SK-N-SH (cell line): ENCODE data around the gene RFWD3. TPM values are rescaled to one million over a fixed set of nuclear protein-coding genes. Genes with fewer than 3 reads are reported as not detected.
A peak's percentile ranks its signal among the peaks of the same experiment; 100 is the strongest.

Experiments
- CTCF ChIA-PET: fragments of 300-600, 350-600 bp; formaldehyde crosslinking; extraction: SDS; loops from one replicate; lab custom pipeline; 2021; lab: Yijun Ruan, JAX
- POLR2A ChIA-PET: fragments of 350-600 bp; sonication (Branson Sonifier 250); formaldehyde crosslinking; extraction: SDS; loops from one replicate; lab custom pipeline; 2020; ENCODE audit warnings: antibody characterized with exemption, inconsistent platforms; lab: Yijun Ruan, JAX
- DNase-seq: peaks from one replicate; pipeline ENCODE4 v3.0.0; 2012
- H2AFZ ChIP-seq: fragments of 200-600 bp; sonication (generic); 2 replicates; pipeline ENCODE4 v1.8.1; 2016; ENCODE audit warnings: antibody characterized with exemption, mild to moderate bottlenecking, low read depth
- H3F3A ChIP-seq: fragments of 200-600 bp; sonication (generic); replicated peaks from 2 replicates; pipeline ENCODE3; 2016; ENCODE audit warnings: antibody characterized with exemption, mild to moderate bottlenecking; ENCODE audit not compliant: insufficient read depth
- H3K27ac ChIP-seq, 2 experiments: fragments of 200-500 bp in 1 of 2; fragments of 200-600 bp in 1 of 2; sonication (Bioruptor generic) in 1 of 2; sonication (generic), shearing (Covaris generic) in 1 of 2; 2 replicates each; pipeline versions ENCODE4 v1.5.1 to v1.6.1; 2014 to 2016; ENCODE audit warnings: low read depth in 2 of 2, inconsistent platforms in 1 of 2, low read length in 1 of 2, mild to moderate bottlenecking in 1 of 2, mixed read lengths in 1 of 2
- H3K27me3 ChIP-seq: fragments of 200-600 bp; sonication (generic), shearing (Covaris generic); 2 replicates; pipeline ENCODE4 v1.6.1; 2016; ENCODE audit warnings: mixed run types; ENCODE audit not compliant: insufficient read depth
- H3K36me3 ChIP-seq, 2 experiments: fragments of 200-500 bp in 1 of 2; fragments of 200-600 bp in 1 of 2; sonication (Bioruptor generic) in 1 of 2; sonication (generic) in 1 of 2; replicated peaks in 1 of 2; 2 replicates each; pipeline versions ENCODE3 to v1.5.1; 2014 to 2016; ENCODE audit warnings: low read length in 1 of 2, mild to moderate bottlenecking in 1 of 2; ENCODE audit not compliant: insufficient read depth in 2 of 2, control insufficient read depth in 1 of 2
- H3K4me1 ChIP-seq, 2 experiments: fragments of 200-500 bp in 1 of 2; fragments of 200-600 bp in 1 of 2; sonication (Bioruptor generic) in 1 of 2; sonication (generic), shearing (Covaris generic) in 1 of 2; 2 replicates each; pipeline versions ENCODE4 v1.5.1 to v1.6.1; 2014 to 2016; ENCODE audit warnings: low read depth in 1 of 2, low read length in 1 of 2, mixed run types in 1 of 2; ENCODE audit not compliant: insufficient read depth in 2 of 2, control insufficient read depth in 1 of 2
- H3K4me2 ChIP-seq: fragments of 200-600 bp; sonication (generic), shearing (Covaris generic); 2 replicates; pipeline ENCODE4 v1.6.1; 2017; ENCODE audit warnings: mixed run types
- H3K4me3 ChIP-seq, 2 experiments: fragments of 200-500 bp in 1 of 2; fragments of 200-600 bp in 1 of 2; sonication (Bioruptor generic) in 1 of 2; sonication (generic), shearing (Covaris generic) in 1 of 2; 2 replicates each; pipeline versions ENCODE4 v1.5.1 to v1.8.1; 2014 to 2016; ENCODE audit warnings: low read depth in 2 of 2, inconsistent platforms in 1 of 2, low read length in 1 of 2, mild to moderate bottlenecking in 1 of 2, mixed read lengths in 1 of 2, moderate library complexity in 1 of 2
- H3K79me2 ChIP-seq: fragments of 200-600 bp; sonication (generic); 2 replicates; pipeline ENCODE4 v1.8.1; 2017; ENCODE audit warnings: mild to moderate bottlenecking; ENCODE audit not compliant: insufficient read depth
- H3K9ac ChIP-seq: fragments of 200-600 bp; sonication (generic); 2 replicates; pipeline ENCODE4 v1.6.1; 2017; ENCODE audit warnings: mixed run types
- H3K9me2 ChIP-seq: fragments of 200-600 bp; sonication (generic); 2 replicates; pipeline ENCODE4 v1.6.1; 2017; ENCODE audit warnings: mixed run types
- H3K9me3 ChIP-seq: fragments of 200-600 bp; sonication (generic); 2 replicates; pipeline ENCODE4 v1.6.1; 2017; ENCODE audit warnings: mixed run types, mild to moderate bottlenecking, moderate library complexity
- H4K20me1 ChIP-seq: fragments of 200-600 bp; sonication (generic); 2 replicates; pipeline ENCODE4 v1.6.1; 2017; ENCODE audit warnings: mild to moderate bottlenecking, mixed run types; ENCODE audit not compliant: insufficient read depth
- CTCF ChIP-seq: fragments of 200-600 bp; sonication (generic); IDR thresholded peaks from 2 replicates; pipeline ENCODE4 v1.6.1; 2017; ENCODE audit warnings: antibody characterized with exemption, mild to moderate bottlenecking, moderate library complexity
- ELF1 ChIP-seq: IDR thresholded peaks from 2 replicates; pipeline ENCODE4 v1.4.0; 2012
- EP300 ChIP-seq, 2 experiments: IDR thresholded peaks; 2 replicates each; pipeline versions ENCODE4 v1.4.0 to v1.6.1; 2012; ENCODE audit warnings: borderline replicate concordance in 1 of 2, low read depth in 1 of 2, low read length in 1 of 2
- FOSL2 ChIP-seq: IDR thresholded peaks from 2 replicates; pipeline ENCODE4 v1.4.0; 2012; ENCODE audit warnings: low read depth, mild to moderate bottlenecking, moderate library complexity, borderline replicate concordance
- GABPA ChIP-seq: IDR thresholded peaks from 2 replicates; pipeline ENCODE4 v1.4.0; 2012; ENCODE audit warnings: low read depth, mild to moderate bottlenecking
- GATA2 ChIP-seq: sonication (generic); formaldehyde crosslinking; IDR thresholded peaks from 2 replicates; pipeline ENCODE4 v1.5.0; 2020; ENCODE audit warnings: mild to moderate bottlenecking, missing genetic modification reagents
- JUND ChIP-seq: IDR thresholded peaks from 2 replicates; pipeline ENCODE4 v1.4.0; 2012
- NFIC ChIP-seq: IDR thresholded peaks from 2 replicates; pipeline ENCODE4 v1.4.0; 2012; ENCODE audit warnings: borderline replicate concordance
- NRF1 ChIP-seq: IDR thresholded peaks from 2 replicates; pipeline ENCODE4 v1.6.1; 2012; ENCODE audit warnings: low read depth, mild to moderate bottlenecking, low read length
- POLR2AphosphoS5 ChIP-seq: IDR thresholded peaks from 2 replicates; pipeline ENCODE4 v1.6.1; 2012; ENCODE audit warnings: low read depth, low read length
- SIN3A ChIP-seq: IDR thresholded peaks from 2 replicates; pipeline ENCODE4 v1.6.1; 2012; ENCODE audit warnings: low read depth, mild to moderate bottlenecking, low read length, moderate library complexity, borderline replicate concordance
- SMC3 ChIP-seq: IDR thresholded peaks from 2 replicates; pipeline ENCODE4 v1.6.1; 2012; ENCODE audit warnings: low read depth, low read length, improper control_type of control experiment
- TAF1 ChIP-seq: IDR thresholded peaks from 2 replicates; pipeline ENCODE4 v1.6.1; 2012; ENCODE audit warnings: low read depth, mild to moderate bottlenecking, low read length, moderate library complexity, borderline replicate concordance
- TCF12 ChIP-seq: IDR thresholded peaks from 2 replicates; pipeline ENCODE4 v1.4.0; 2012
- YY1 ChIP-seq: IDR thresholded peaks from 2 replicates; pipeline ENCODE4 v1.4.0; 2012; ENCODE audit warnings: low read depth, mild to moderate bottlenecking
- WGBS: methylation state at CpG from one replicate; pipeline ENCODE4 v1.1.6; 2017; ENCODE audit warnings: low lambda C conversion rate; 5-methylcytosine and 5-hydroxymethylcytosine counted together
- polyA plus RNA-seq, 3 experiments: library from polyadenylated mRNA; depleted of rRNA; stranded (reverse); fragments of >200 nt; gene quantifications; 2 replicates each; pipeline ENCODE4 v1.2.3, GENCODE V29; 2012
- TF ChIP-seq, protein P1 (sequence below): IDR thresholded peaks from 2 replicates; pipeline ENCODE4; 2012
- TF ChIP-seq, protein P2 (sequence below): fragments of 150-350 bp; IDR thresholded peaks from 2 replicates; pipeline ENCODE4 v1.6.1; 2017; ENCODE audit warnings: antibody characterized with exemption, low read length, low read depth, borderline replicate concordance
- TF ChIP-seq, protein P3 (sequence below): IDR thresholded peaks from 2 replicates; pipeline ENCODE4 v1.4.0; 2012; ENCODE audit warnings: low read depth, borderline replicate concordance

The RFWD3 gene
- polyA plus RNA-seq, 1 of the 3 experiments (the other 2 are of a cell fraction): 13.2 TPM

DNA sequence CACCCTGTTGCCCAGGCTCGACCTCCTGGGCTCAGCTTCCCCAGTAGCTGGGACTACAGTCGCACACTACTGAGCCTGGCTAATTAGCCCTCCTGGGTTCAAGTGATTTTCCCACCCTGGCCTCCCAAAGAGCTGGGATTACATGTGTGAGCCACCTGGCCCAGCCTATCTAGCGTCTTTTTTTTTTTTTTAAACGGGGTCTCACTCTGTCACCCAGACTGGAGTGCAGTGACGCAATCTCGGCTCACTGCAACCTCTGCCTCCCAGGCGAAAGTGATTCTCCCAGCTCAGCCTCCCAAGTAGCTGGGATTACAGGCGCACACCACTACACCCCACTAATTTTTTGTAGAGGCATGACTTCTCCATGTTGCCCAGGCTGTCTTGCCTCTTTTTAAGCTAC is 93.1 kb downstream of the RFWD3 start:
- CTCF ChIA-PET: interaction anchor here (0.9 kb wide), 1 partner anchor 49 kb away, joined by 3 read pairs; no protein-coding TSS in a partner anchor
- Histone ChIP-seq H3K4me1 (peaks cover 10 to 32% of the 10 kb centered on the region in 2 experiments), H3K27me3 (no peaks in the 10 kb centered on the region), H3K36me3 (no peaks in the 10 kb centered on the region), H3K4me3 (no peak overlapping the region), H4K20me1 (peaks cover 63% of the 10 kb centered on the region), H3K9me3 (no peaks in the 10 kb centered on the region), H2AFZ (no peak overlapping the region), H3K9me2 (no peaks in the 10 kb centered on the region)
- no peak for DNase-seq
- 72% methylated on average over 8 of the region's 8 CpGs for WGBS
- no peak for TF ChIP-seq NFIC
- TF ChIP-seq ELF1: no peak
- TF ChIP-seq GATA2 (CRISPR knock-in tag): no peak
- no peak for TF ChIP-seq JUND
- TF ChIP-seq EP300 (IDR thresholded peaks at IDR 0.05; ENCODE audit: borderline replicate concordance in 1 of 2, low read depth in 1 of 2, low read length in 1 of 2): no peak
- no peak for TF ChIP-seq SIN3A
- TF ChIP-seq, protein P1, sequence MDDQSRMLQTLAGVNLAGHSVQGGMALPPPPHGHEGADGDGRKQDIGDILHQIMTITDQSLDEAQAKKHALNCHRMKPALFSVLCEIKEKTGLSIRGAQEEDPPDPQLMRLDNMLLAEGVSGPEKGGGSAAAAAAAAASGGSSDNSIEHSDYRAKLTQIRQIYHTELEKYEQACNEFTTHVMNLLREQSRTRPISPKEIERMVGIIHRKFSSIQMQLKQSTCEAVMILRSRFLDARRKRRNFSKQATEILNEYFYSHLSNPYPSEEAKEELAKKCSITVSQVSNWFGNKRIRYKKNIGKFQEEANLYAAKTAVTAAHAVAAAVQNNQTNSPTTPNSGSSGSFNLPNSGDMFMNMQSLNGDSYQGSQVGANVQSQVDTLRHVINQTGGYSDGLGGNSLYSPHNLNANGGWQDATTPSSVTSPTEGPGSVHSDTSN: no peak
- no peak for TF ChIP-seq TAF1
- TF ChIP-seq SMC3: no peak
- no peak for TF ChIP-seq FOSL2
- TF ChIP-seq, protein P2, sequence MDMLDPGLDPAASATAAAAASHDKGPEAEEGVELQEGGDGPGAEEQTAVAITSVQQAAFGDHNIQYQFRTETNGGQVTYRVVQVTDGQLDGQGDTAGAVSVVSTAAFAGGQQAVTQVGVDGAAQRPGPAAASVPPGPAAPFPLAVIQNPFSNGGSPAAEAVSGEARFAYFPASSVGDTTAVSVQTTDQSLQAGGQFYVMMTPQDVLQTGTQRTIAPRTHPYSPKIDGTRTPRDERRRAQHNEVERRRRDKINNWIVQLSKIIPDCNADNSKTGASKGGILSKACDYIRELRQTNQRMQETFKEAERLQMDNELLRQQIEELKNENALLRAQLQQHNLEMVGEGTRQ: no peak
- TF ChIP-seq POLR2AphosphoS5: no peak
- TF ChIP-seq, protein P3, sequence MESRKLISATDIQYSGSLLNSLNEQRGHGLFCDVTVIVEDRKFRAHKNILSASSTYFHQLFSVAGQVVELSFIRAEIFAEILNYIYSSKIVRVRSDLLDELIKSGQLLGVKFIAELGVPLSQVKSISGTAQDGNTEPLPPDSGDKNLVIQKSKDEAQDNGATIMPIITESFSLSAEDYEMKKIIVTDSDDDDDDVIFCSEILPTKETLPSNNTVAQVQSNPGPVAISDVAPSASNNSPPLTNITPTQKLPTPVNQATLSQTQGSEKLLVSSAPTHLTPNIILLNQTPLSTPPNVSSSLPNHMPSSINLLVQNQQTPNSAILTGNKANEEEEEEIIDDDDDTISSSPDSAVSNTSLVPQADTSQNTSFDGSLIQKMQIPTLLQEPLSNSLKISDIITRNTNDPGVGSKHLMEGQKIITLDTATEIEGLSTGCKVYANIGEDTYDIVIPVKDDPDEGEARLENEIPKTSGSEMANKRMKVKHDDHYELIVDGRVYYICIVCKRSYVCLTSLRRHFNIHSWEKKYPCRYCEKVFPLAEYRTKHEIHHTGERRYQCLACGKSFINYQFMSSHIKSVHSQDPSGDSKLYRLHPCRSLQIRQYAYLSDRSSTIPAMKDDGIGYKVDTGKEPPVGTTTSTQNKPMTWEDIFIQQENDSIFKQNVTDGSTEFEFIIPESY: no peak
- no peak for TF ChIP-seq GABPA
- TF ChIP-seq YY1: no peak
- TF ChIP-seq CTCF: no peak
- no peak for TF ChIP-seq TCF12
- TF ChIP-seq NRF1: no peak
- TF ChIP-seq, all 33 proteins: peak for 0
- H3K4me2 ChIP-seq: no peak overlapping the region
- peaks cover 22% of the 10 kb centered on the region for H3F3A ChIP-seq
- POLR2A ChIA-PET: interaction anchor here (0.7 kb wide), 1 partner anchor 22 kb away, joined by 3 read pairs; no protein-coding TSS in a partner anchor
- no peak overlapping the region for H3K9ac ChIP-seq
- H3K27ac ChIP-seq: peak overlapping the region in 1 of 2 experiments; percentile 12; a peak in 2 of 4 replicates
- H3K79me2 ChIP-seq: peaks cover 91% of the 10 kb centered on the region

Other genes starting within 250 kb of the RFWD3 start
- gene CLEC18B, start 245.4 kb downstream of the RFWD3 start, polyA plus RNA-seq (2012; rRNA removed): 0.10 and 0.18 TPM in 2 replicates
- gene GLG1, start 59.8 kb downstream of the RFWD3 start, polyA plus RNA-seq (2012; rRNA removed): 61.6 and 71.1 TPM in 2 replicates
- gene MLKL, start 34.0 kb upstream of the RFWD3 start, polyA plus RNA-seq (2012; rRNA removed): 3.1 and 3.6 TPM in 2 replicates
- gene FA2H, start 107.9 kb upstream of the RFWD3 start, polyA plus RNA-seq (2012; rRNA removed): not detected in 2 replicates